ENCODE results near the gene TH.
"Not testable (repeated sequence)": the region's sequence is repeated elsewhere in the genome, so short reads cannot be mapped to it uniquely, and the experiment has no call there.

Gene TH

DNA sequence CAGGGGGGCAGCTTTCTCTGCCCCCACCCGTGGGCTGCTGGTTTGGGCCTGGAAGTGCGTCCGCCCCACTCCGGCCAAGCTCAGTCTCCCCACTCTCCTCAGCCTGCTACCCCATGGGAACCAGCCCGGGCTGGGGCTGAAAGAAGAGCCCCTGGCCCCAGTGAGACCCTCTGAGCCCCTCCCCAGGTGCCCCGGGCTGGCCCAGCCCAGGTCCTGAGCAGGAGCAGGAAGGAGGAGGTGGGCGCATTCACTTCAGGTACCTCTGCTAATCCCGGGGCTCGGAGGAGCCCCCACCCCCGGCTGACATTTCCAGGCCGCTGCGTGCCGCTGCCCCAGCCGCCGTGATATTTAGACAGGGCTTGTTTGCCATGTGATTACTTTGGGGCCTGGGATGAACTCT, 8.7 kb upstream of the TH start:
- in situ Hi-C loops (cut with HindIII; ENCODE audit: low sequenced_read_pairs), result loop anchor here (5.0 to 10.0 kb wide), 2 partner anchors 147 to 234 kb away; no protein-coding TSS in a partner anchor

DNA sequence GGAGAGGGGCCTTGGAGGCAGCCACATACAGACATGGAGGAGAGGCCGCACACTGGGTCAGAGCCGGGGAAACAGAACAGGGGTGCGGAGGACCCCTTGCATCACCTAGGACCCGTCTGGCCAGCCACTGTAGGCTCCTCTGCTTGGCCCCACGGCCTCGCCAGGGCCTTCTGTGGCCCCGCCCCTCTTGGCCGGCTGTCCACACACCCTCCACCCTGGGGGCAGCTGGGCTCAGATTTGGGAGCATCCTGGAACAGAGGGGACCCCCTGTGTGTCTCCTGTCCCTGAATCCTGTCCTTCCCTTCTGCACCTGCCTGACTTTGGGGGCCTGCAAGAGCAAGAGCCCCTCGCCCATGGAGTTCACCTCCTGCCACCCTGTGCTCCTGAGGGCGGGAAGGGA, 7.9 kb upstream of the TH start:
- in situ Hi-C loops (cut with HindIII; ENCODE audit: low sequenced_read_pairs), result no loop called here

DNA sequence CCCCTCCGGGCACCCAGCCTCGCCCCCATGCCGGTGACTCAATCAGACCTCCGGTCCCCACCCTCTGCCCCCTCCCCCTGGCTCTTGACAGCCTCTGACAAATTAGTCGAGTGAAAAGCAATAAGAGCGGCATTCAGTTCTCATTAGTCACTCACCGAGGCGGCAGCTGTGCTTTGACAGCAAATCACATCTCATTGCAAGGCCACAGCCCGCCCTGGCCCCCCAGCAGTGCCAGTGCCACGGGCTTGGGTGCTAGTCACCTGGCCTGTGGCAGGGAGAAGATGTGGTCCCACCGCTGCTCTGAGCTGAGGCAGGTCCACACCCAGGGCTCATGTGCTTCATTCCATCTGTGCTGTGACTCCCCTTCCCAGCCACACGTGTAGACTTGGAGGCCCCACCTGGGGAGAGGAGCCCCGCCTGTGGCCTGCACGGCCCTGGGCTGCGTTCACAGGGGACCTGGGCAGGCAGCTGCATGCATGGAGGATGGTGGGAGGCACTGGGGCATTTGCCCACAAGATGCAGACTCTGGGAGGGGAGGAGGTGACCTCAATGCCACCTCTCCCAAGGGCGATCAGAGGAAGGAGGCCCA, 7.4 kb upstream of the TH start:
- in situ Hi-C loops (cut with HindIII; ENCODE audit: low sequenced_read_pairs), result no loop called here

DNA sequence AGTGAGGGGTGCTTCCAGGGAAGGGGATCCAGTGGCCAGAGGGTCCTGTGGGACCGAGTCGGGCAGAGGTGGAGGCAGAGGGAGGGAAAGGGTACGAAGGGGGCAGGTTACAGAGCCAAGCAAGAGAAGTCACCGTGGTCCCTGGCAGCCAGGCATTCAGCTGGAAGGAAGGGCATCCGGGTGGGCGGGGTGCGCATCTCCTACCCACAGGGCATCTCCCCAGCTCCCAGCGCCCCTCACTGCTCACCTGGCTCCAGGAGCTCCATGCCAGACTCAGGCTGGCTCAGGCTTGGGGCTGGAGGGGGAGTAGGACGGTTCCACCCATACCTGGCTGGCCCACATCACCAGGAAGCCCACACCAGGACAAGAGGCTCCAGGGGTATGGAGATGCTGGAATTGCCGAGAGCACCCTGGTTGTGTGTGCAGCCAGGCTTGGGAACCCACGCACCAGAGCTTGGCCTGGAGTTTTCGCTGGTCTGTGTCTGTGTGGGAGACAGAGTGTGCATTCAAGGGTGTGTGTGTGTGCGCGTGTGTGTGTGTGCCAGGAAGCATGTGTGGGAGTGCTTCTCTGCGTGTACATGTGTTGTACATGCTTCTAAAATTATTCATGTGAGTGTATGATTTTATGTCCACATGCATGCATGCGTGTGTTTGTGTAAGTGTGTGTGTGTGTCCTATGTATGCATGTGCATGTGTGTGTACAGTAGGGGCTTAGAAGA, 6.6 kb upstream of the TH start:
- in situ Hi-C loops (cut with HindIII; ENCODE audit: low sequenced_read_pairs), result not testable (repeated sequence)

DNA sequence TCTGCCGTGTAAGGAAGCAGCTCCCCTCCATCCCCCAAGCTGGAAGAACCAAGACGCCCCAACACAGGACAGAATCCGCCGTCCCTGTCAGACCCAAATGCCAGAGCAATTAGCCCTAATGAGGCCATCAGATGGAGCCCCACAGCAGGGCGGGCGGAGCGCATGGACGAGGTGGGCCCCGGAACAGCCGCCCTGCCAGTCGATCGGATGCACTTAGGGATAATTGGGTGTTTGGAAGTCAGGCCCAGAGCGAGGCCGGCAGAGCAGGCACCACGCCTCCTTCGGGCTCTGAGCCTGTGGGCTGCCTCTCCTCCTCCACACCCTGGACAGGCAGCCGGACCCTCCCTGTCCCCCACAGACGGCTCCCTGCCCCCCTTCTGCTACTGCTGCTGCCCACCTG, 5.5 kb upstream of the TH start:
- in situ Hi-C loops (cut with HindIII; ENCODE audit: low sequenced_read_pairs), result no loop called here

DNA sequence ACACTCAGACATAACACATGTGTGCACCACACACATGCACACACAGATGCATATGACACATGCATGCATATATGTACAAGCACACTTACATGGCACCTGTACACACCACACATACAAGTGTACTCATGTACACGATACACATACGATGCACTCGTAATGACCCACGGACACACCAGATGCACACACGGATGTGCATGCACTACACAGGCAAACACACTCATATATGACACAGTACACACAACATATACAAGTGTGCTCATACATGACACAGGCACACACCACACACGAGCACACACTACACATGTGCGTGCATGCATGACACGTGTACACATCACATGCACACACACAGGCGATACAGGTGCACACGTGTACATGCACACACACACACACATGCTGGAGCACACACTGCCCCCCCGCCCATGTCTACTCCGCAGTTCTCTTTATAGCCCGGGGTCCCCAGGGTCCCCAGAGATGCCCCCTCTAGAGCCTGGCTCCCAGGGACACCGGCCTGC, 4.8 kb upstream of the TH start:
- in situ Hi-C loops (cut with HindIII; ENCODE audit: low sequenced_read_pairs), result no loop called here

DNA sequence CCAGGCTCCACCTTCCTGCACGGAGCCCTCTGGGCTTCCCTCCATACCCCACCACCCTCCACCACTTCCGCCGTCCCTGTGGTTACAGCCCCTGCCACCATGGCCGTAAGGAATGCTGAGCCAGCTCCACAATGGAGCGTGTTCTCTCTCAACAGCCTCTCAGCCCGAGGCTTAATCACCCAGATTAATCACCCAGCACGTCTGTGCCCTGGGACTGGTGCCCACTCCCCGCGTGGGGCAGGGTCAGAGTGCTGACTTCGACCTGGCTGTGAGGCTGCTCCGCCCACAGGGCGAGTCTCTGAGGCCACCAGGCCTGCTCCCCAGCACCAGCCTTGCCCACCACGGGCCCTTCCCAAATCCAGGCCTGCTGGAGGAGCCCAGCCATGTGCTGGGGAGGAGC, 4.0 kb upstream of the TH start:
- in situ Hi-C loops (cut with HindIII; ENCODE audit: low sequenced_read_pairs), result no loop called here

DNA sequence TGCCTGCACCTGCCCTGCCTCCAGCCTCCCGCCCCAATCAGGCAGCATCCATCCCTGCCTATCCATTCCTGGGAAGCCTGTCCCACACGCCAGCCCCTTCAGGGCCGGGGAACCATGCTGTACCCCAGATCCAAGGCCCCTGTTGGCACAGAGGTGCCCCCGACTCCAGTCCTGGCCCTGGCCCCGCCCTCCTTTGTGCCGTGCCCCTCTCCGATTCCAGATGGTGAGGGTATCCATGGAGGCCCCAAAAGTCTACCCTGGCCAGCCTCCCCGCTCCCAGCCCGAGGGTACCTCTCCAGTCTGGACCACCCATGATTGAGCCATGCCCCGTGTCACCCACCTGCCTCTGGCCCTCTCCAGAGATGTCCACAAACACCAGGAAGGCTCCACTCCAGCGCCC, 2.7 kb upstream of the TH start:
- in situ Hi-C loops (cut with HindIII; ENCODE audit: low sequenced_read_pairs), result loop anchor here (25.0 kb wide), 1 partner anchor 338 kb away; no protein-coding TSS in a partner anchor

DNA sequence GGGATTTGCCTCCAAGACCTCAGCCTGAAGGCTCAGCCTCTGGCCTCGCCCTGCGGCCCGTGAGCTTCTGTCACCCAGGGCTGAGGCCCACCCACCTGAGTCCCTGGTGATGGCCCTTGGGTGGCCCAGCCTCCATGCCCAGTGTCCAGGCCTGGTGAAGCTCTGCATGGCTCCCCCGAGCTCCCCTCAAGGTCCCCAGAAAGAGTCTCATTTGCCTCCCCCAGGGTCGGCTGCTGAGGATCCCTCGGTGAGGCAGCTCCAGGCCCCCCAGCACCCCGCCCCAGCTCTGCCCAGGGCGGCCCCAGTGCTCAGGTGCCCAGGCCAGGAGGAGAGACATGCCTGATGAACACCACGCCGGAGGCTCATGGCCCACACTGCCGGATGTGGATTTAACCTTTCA, 2.1 kb upstream of the TH start:
- in situ Hi-C loops (cut with HindIII; ENCODE audit: low sequenced_read_pairs), result loop anchor here (25.0 kb wide), 1 partner anchor 339 kb away; no protein-coding TSS in a partner anchor

DNA sequence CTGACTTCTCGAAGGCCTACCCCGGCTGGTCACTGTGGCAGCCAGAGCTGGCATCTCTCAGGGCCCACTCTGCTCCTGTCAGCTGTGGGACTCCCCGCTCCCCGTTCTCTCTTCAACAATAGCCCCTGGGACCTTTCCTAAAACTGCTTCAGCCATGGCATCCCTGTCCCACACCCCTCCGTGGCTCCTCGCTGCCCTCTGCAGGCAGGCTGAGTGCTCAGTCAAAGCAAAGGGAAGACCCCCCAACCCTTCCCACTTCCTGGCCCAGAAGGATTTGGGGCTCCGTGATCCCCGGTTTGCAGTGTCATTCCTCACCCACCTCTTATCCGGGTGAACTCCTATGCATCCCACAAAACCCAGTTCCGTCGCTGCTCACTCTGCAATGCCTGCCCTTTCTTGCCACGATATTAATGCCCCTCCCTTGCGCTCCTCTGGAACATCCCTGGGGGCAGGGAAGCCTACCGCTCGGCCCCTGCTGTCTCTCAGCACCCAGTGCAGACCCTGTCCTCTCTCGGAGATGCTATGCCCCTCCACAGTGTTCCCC, 1.6 kb upstream of the TH start:
- in situ Hi-C loops (cut with HindIII; ENCODE audit: low sequenced_read_pairs), result loop anchor here (25.0 kb wide), 1 partner anchor 339 kb away; no protein-coding TSS in a partner anchor

DNA sequence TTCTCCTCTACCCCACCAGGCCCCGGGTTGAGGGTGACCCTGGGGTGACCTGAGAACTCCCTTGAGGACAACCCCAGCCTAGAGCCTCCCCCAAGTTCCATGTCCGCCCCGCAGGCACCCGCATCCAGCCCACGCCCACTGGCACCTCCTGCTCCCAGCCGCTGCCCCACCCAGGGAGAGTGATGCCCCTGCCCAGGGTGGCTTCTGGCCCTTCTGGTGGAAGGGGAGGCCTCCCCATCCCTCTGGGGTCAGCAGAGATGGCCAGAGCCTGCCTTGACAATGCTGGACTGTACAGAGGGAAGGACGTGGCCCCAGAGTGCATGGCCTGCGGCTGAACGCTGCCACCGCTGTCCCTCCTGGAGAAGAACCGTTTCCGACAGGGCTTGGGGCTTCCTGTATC, 1.1 kb upstream of the TH start:
- in situ Hi-C loops (cut with HindIII; ENCODE audit: low sequenced_read_pairs), result loop anchor here (25.0 kb wide), 1 partner anchor 340 kb away; no protein-coding TSS in a partner anchor

DNA sequence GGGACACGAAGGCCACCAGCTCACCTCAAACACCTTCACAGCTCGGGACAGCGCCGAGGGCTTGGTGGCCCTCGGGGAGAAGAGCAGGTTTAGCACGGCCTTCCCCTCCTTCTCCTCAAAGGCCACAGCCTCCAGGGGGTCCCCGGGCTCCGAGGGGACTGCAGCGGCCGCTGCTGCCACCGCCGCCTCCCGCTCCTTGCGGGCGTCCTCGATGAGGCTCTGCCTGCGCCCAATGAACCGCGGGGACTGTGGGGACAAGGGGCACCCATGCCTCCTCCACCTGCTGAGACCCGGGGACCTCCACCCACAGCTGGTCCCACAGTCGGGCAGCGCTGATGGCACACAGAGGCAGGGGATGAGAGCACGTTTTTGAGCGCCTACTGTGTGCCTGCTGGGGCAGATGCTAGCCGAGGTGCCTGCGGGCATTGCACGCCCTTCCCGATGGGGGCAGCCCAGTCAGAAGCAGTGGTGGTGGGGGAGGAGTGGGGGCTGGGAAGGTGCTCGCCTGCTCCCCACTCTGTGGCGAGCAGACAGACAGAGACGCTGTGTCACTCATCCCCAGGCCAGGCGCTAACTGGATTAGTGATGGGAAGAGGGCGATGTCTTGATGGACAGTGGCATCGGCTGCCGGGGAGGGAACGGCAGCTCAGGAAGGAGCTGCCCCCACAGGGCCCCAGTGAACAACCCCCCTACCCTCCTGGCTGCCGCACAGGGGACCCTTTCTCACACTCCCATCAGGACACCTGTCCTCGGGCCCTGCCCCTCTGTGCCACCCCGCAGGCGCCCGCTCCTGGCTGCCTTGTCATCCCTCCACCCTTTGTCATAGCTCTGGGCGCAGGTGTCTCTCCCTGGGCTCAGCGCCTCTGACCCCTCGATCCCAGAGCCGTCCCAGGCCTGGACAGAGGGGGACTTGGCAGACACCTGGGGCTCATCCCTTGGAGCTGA, 1.7 kb downstream of the TH start:
- in situ Hi-C loops (cut with HindIII; ENCODE audit: low sequenced_read_pairs), result loop anchor here (25.0 kb wide), 1 partner anchor 342 kb away; no protein-coding TSS in a partner anchor

DNA sequence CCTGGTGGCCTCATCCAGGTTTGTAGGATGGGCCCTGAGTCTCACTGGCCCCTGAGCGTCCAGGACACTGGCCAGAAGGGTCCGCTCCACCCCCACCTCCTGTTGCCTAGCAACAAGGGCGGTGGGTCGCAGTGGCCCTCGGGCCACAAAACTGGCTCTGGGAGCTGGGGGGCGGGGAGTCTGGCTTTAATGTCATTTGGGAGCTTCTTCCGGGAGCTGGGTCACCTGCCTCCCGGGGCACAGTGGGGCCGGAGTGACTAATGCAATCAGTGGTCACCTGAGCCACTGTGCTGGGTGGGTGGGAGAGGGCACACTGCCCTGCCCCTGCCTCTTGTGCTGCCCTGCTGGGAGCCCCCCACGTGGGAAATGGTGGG, 2.6 kb downstream of the TH start:
- in situ Hi-C loops (cut with HindIII; ENCODE audit: low sequenced_read_pairs), result loop anchor here (25.0 kb wide), 1 partner anchor 343 kb away; no protein-coding TSS in a partner anchor

DNA sequence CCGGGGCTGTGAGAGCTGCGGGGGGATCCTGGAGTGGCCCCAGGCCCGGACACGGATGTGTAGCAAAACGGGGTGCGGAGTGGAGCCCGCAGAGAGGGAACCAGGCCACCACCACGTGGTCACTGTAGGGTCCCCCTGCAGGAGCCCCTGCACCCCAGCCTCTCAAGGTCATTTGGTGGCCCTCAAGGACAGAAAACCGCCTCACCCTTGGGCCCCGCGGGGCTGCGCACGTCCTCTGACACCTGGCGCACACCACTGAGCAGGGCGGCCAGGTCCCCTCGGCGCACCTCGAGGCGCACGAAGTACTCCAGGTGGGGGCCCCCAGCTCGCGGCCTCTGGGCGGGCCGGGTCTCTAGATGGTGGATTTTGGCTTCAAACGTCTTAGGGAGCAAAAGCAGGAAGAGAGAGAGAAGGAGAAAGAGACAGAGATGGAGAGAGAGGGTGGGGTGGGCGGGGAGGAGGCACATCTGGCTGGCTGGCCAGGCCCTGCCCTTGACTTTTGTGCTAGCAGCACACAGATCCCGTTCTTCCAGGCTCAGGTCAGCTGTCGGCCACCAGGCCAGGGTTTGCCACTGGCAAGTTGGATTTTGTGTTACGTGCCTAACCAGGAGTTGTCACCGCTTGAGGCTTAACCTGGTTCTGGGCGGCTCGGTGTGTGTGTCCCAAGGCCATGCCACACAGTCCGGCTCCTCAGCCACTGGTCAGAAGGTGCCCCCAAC, 3.2 kb downstream of the TH start:
- in situ Hi-C loops (cut with HindIII; ENCODE audit: low sequenced_read_pairs), result loop anchor here (25.0 kb wide), 1 partner anchor 344 kb away; no protein-coding TSS in a partner anchor

DNA sequence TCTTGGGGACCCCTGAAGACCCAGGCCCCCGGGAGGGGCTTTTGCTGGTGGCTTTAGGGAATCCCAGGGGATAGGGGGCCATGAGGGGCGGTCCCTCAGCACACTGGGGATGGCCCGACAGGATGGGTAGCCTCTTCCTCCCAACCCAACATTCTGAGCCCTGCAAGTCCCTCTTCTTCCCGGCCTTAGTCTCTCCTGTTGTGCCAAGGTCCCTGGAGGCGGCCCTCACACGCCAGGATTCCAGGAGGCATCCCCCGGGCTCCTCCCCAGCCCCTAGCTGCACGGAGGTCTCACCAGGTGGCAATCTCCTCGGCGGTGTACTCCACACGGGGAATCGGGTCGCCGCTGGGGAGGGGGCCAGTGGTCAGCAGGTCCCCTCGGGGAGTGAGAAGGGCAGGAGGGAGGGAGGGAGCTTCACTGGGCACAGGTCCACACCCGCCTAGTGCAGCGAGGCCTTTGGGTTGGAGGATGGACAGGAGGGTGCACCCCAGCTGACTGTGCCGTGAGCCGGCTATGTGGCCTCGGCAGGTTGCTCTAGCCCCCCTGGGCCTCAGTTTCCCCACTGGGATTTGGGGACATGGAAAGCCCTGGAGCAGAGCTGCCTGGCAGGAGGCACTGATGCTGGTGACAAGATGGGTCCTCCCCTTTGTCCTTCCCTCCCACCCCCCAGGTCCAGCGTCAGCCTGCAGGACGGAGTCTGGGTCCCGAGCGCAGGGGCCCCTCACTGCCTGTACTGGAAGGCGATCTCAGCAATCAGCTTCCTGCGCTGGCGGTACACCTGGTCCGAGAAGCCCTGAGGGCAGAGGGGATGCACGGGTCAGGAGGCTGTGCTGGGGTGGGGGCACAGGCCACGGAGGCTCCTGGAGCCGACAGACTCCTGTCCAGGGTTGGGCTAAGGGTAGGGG, 4.2 kb downstream of the TH start:
- in situ Hi-C loops (cut with HindIII; ENCODE audit: low sequenced_read_pairs), result loop anchor here (25.0 kb wide), 1 partner anchor 345 kb away; no protein-coding TSS in a partner anchor

DNA sequence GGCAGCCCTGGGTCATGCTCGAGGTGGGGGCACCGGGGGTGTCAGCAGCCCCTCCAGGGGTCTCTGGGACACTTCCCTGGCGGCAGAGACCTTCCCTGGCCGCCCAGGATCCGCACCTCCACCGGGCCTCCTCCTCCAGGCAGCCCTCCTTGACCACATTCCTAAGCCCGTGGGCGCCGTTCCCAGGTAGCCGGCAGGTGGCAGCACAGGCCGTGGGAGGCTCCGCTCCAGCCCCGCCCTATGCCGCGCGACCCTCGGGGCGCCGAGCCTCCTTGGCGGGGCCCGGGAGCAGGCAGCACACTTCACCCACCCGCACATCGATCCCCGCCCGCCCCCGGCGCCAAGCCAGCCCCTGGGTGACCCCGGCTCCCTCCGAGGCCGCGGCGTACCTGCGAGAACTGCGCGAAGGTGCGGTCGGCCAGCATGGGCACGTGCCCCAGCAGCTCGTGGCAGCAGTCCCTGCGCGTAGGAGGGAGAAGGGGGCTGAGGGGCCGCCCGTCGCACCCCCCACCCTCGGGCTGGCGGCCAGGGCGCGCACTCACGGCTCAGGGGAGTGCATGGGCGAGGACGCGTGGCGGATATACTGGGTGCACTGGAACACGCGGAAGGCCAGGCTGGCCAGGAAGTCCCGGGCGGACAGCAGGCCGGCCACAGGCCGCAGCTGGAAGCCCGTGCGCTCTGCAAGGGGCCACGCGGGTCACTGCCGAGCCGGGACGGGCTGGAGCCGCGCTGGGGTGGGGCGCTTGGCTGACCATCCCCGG, 5.3 kb downstream of the TH start:
- in situ Hi-C loops (cut with HindIII; ENCODE audit: low sequenced_read_pairs), result loop anchor here (25.0 kb wide), 1 partner anchor 346 kb away; no protein-coding TSS in a partner anchor

DNA sequence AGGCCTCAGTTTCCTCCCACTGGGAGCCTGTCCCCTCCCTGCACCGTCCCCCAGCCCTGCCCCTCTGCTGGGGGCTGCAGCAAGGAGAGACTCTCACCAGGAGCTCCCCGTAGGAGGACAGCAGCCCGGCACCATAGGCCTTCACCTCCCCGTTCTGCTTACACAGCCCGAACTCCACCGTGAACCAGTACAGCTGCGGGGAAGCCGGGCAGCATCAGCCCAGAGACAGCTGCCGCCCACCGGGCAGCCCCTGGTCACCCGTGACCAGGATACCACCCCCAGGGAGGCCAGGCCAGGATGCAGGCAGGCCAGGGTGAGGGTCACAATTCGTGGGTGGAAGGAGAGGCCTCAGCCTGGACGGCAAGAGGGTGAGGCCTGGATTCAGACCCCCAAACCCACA, 6.0 kb downstream of the TH start:
- in situ Hi-C loops (cut with HindIII; ENCODE audit: low sequenced_read_pairs), result loop anchor here (25.0 kb wide), 1 partner anchor 347 kb away; no protein-coding TSS in a partner anchor
